GF-D8 (cell line): ENCODE data around the gene GNG4.

ENCODE experiments used
- DNase-seq: peaks from one replicate; lab custom pipeline; 2025; lab: John Stamatoyannopoulos, UW

GNG4 gene

DNA sequence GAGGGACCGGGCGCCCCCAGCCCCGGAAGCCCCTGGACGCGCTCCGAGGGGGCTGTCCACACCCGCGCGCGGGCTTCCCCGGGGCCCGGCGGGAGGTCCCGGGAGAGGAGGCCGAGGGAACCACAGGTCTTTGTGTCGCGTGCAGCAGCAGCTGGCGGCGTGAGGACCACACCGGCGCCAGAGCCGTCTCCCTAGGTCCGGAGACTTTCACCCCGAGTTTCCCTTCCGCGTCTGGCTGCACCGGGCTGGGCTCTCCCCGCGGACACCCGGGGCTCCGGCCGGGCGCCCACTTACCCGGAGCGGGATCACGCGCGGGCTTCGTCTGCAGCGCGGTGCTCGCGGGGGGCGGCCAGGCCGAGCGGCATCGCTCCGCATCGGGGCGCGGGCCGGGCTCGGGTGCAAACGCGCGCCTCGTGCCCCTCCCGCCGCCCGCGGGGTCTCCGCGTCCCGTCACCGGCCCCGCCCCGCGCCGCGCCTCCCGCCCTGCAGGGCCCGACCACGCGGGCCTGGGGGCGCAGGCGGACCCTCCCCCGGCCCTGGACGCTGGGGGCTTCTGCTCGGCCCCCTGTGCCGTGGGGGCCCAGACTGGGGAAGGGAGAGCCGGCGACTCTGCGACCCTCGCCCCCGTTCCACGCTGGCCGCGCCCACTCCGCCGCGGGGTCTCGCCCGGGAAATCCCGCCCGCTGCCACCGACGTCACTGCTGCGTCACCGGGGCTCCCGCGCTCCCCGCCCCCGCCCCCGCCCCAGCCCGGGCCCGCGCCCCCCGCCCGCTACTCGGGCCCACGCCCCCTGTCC, at the start of gene GNG4:
GNG4 (minus strand) TSS at position 417 of the 796 bp plus-strand sequence. CDS start 65,946 bp downstream, outside the sequence.
- no peak for DNase-seq

DNA sequence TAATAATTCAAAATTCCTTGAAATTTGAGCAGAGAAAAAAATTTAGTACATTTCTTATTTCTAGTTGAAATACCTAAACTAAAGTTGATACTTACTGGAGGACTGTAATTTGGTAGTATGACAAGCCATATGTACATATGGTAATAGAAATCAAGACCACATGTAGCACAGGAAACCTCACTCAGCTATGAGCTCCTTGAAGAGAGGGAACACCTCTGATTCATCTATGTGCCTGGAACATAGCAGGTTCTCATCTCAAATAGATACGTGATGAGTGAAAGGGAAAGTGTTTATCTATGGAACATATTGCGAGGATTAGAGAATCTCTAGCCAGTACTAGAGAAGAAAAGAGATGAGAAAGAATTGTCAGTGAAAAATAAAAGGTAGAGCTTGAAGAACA, 47.9 kb upstream of the GNG4 start:
- DNase-seq = no peak

DNA sequence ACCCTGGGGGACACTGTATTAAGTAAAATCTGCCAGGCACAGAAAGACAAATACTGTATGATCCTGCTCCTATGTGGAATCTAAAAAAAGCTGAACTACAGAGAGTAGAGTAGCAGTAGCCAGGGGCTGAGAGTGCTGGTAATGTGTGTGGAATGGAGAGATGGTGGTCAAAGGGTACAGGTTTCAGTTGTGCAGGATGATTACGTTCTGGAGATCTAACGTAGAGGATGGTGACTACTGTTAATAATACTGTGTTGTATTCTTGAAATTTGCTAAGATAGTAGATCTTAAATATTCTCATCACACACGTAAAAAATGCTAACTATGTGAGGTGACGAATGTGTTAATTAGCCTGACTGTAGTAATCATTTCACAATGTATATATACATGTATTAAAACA, 39.8 kb upstream of the GNG4 start:
- no peak for DNase-seq

DNA sequence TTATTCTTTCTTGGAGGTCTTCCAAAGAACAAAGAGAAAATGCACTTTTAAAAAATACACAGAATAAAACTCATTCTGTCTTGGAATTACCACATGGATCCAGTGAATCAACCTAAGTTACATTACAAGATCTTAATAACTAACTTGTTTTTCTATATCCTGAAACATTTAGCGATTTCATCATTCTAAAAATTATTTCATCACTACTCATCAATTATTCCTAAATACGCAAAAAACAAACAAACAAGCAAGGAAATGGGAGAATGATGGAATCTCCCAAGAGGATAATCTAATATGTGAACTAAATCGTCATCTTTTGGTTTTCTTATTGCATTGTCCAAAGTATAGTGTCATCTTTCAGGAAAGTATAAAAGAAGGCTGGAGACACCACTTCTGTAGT, 38.5 kb upstream of the GNG4 start:
- no peak for DNase-seq

DNA sequence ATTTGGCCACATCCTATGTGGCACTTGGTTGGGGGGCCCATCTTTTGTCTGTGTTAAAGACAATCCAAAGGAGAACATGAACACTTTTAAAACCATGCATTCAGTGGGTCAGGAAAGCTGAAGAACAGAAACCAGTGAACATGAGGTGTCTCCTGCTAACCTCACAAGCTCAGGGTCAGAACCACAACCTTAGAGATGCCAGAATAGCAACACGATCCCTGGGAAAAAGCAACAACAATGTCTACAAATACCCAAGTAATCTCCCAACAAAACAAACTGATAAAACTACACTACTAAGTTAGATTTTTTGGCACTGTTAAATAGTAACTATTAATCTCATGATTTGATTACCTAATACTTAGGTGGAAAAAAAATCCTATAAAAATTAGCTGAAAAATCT, 34.1 kb upstream of the GNG4 start:
- no peak for DNase-seq

DNA sequence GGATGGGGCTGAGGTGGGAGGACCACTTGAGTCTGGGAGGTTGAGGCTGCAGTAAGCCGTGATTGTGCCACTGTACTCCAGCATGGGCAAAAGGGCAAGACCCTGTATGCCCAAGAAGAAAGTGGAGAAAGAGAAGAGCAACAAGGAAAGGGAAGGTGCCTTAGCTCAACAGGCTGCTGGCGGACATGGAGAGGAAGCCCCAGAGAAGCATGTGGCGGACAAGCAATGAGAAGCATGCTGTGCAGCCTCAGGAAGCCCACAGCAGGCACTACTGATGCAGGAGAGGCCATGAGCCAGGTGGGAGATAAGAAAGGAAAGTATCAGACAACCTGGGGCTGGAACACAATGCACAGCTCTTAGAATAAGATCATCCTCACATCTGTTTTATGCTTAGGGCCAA, 32.6 kb upstream of the GNG4 start:
- DNase-seq = no peak

DNA sequence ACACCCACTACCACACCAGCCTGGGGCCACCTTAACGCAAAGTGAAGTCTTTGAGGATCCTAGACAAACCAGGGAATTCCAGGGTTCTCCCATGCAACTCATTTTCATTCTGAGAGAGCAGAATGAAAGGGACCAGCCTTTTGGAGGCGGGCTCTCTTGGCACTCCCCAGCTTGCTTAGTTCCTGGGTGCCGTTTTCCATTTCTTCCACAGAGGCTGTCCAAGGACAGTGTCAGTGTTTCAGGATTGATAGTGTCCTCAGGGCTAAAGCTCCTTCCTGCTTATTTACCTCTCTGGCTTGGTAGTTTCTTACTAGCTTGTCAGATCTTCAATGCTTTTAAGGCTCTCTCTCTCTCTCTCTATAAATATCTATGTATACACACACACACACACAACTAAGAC, 30.1 kb upstream of the GNG4 start:
- no peak for DNase-seq

DNA sequence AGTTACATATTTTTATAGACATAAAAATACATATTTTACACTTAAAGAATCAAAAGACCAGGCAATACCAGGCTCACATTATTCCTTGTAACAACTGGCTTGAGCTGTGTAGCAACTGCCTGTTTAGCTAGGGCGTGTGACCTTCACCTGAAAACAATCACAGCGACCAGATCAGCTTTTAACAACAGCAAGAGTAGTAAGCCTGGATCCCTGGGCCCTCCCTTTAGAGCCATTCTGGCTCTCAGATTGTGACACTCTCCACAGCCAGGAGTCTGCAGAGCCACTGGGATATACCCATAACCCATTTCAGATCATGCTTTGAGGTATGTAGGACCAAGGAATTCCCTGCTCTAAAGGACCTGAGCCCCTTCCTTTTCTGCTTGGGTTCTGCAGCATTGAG, 29.4 kb upstream of the GNG4 start:
- no peak for DNase-seq

DNA sequence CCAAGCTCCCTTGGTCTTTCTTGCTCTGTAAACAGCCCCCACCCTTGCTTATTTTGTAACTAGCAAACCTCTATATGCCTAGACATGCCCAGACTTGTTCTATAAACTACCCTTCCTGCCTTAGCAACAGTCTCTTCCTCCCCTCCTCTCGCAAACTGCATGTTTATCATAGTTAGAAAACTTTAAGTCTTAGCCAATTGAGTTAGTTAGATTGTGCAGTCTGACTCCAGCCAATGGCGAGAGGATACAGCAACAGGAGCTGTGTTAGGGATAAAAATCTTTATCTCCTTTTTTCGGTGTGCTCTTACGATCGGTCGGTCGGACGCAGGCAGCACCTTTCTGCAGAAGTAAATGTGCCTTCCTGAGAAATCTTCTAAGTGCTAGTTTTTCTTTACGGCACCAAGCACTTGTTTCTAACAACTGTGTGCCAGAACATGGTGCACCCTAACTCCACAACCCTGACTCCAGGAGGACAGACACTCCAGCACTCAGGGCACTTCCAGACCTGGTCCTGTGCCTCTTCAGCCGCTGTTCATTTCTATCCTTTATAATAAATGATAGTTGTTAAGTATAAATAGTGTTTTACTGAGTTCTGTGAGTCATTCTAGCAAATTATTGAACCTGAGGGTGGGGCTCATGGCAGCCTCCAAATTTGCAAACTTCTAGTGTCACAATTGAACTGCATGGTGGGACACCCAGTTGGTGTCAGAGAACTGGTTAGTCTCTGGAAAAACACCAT, 25.7 kb upstream of the GNG4 start:
- no peak for DNase-seq

DNA sequence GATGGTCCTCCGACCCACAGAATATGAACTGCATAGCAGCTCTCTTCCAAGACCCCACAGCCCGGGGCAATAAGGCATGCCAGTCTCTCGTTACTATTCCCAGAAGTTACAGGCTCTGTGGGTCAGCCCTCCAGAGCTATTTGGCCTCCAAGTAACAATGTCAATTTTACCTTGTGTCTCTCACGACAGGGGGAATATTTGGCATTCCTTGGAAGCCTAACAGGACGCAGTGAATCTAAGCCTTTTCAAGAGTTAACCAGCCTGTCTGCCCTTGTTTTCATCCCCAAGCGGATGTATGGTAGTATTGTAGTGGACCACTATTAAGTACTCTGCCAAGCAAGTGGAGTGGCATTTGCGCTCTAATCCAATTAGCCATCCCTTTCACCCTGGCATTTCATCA, 24.4 kb upstream of the GNG4 start:
- DNase-seq = no peak

DNA sequence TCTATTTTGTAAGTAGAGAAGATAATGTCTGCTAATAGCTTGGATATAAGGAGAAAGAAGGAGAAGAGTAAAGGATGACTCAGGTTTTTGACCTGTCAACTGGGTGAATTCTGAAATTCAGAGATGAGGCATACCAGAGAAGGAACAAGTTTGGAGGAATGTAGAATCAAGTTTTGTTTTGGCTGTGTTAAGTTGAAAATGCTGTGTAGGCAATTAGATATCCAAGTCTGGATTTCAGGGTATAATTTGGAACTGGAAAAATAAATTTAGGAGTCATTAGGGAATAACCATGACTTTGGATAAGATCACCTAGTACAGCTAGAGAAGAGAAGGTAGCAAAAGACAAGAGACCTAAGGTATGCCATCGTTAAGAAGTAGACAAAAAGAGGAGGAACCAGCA, 22.4 kb upstream of the GNG4 start:
- DNase-seq = no peak

DNA sequence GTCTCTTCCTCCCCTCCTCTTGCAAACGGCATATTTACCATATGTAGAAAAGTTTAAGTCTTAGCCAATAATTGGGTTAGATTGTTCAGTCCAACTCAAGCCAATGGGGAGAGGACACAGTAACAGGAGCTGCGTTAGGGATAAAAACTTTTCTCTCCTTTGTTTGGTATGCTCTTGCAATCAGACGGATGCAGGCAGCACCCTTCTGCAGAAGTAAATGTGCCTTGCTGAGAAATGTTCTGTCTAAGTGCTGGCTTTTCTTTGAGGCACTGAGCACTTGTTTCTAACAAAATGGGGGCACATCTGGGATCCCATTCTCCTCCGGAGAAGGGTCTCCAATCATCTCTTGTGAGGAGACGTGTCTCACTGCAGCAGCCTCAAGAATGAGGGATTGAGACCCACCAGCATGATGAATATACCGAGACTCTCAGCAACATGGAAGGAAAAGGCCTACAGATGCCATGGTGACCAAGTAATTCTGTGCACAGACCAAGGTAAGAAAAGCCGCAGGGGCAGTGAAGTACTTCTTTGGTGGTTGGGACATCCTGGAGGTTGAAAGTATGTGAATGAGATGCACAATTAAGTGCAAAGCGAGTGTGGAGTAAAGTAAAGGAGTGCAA, 20.7 kb upstream of the GNG4 start:
- DNase-seq = no peak

DNA sequence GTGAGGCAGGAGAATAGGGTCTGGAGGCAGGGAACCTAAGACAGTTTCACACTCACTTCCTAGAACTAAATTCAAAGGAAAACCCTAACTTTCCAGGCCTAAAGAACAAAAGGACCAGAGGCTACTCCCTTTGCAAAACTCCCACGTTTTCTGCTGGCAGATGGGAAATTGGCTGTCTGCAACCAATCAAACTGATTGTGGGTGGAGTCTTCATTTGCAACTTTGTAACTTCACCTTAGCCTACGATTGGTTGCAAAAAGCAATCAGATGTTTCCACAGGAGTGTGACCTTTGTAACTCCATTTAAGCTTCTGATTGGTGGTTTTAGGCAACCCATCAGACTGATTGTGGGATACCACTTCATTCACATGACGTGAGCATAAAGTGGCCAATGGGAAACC, 19.7 kb upstream of the GNG4 start:
- DNase-seq = no peak

DNA sequence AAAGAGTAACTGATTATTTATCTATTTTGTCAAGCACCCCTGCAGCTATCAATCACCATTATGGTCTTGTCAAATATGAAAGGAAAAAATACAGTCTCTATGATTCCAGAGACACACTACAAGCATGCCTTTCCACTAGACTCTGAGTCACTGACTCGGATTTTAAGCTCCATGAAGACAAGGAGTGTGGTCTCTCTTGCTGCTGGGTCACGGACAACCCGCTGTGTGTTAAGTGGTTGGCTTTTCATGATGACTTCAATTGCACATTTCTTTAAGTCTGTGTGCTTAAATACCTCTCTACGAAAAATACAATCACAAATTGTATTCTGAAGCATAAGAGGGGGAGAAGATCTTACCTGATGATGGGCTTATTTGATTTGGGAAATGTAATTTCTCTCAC, 14.0 kb upstream of the GNG4 start:
- DNase-seq = no peak

DNA sequence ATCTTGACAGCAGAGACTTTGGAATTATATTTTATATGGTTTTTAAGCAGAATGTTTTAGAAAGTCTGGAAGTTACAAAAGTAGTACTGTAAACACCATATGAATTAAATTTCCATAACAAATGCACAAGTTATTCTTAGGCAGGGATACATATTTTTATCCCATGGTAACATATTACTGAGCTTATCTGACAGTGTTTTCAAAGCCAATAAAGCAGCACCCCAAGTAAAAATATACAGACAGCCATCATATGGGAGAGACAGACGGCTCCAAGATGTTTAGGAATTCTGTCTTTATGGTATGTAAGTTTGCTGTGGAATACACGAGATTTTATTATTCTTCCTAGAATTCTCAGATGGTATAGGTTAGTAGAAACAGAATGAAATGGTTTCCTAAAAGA, 12.0 kb upstream of the GNG4 start:
- DNase-seq = no peak

DNA sequence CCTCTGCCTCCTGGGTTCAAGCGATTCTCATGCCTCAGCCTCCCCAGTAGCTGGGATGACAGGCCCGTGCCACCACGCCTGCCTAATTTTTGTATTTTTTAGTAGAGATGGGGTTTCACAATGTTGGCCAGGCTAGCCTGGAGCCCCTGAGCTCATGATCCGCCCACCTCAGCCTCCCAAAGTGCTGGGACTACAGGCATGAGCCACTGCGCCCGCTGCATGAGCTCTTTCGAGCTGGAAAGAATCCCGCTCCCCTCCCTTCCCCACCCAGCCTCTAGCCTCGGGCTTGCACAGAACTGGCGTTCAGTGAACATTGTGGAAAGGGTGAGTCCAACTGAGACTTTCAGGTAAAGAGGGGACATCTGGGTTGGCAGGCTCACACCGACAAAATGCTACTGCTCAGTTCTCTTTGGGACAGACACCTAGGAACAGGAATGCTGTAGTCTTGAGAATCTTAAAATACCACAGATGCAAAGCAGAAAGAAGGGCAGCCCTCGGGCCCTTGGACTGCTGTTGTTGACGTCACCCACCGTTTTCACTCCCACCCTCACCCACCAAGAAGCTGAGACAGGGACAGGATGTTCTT, 9.7 kb upstream of the GNG4 start:
- no peak for DNase-seq

DNA sequence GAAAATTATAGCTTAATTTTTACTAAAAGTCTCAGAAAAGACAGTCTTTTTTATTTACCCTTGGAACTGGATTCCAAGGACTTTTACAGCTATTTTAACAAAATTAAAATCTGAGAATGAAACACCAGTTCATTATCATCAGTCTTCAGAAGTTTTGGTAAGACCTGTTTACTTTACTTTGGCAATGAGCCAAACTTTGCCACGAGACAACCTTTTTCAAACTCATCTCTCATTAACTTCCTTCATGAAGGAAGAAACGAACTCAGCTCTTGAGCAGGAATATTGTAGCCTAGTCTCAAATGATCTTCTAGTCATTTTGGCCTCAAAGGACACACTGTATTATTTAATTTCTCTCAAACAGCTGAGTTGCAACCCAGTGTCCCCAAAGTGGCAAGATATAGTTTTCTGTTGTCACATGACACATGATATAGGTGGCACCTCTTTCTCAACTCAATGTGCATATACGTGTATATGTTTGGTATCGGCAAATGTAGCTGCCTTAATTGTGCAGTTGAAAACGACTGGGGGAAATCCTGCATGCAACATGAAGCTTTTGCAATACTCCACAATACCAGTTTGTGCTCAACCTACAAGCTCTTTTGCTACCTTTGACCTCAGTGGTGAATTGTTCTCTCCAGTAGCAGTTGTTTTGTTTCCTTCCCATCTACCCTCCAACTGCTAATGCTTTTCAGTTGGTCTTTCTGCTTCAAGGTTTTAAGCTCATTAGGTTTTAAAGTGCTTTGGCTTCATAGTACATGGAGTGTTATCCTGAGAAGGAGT, 8.4 kb upstream of the GNG4 start:
- no peak for DNase-seq

DNA sequence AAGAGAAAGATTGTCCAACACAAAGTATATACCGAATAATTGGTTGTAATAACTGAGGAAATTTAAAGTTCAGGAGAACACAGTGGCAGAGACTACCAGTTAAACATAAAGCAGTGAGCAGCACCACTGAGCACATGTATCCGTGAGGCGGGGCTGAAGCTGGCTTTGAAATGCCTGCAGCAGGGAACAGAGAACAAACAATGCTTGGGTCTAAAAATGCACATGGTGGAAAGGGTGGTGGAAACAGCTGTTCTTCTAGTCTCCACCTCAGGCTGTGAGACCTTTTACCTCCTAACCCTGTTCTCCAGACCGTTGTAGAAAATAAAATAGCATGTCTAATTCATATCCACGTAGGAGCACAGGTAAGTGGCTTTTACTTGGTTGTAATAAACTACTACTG, 7.7 kb upstream of the GNG4 start:
- no peak for DNase-seq

DNA sequence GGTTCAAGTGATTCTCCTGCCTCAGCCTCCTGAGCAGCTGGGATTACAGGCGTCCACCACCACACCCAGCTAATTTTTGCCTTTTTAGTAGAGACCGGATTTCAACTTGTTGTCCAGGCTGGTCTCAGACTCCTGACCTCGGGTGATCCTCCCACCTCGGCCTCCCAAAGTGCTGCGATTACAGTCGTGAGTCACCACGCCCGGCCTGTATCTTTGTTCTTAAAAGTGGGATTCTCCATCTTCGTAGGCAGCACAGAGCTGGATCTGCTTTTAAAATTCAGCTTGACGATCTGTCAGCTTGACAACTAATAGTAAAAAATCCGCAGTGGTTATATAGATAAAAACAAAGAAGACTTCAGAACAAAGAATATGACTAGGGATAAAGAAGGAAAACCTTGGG, 2.8 kb upstream of the GNG4 start:
- no peak for DNase-seq

DNA sequence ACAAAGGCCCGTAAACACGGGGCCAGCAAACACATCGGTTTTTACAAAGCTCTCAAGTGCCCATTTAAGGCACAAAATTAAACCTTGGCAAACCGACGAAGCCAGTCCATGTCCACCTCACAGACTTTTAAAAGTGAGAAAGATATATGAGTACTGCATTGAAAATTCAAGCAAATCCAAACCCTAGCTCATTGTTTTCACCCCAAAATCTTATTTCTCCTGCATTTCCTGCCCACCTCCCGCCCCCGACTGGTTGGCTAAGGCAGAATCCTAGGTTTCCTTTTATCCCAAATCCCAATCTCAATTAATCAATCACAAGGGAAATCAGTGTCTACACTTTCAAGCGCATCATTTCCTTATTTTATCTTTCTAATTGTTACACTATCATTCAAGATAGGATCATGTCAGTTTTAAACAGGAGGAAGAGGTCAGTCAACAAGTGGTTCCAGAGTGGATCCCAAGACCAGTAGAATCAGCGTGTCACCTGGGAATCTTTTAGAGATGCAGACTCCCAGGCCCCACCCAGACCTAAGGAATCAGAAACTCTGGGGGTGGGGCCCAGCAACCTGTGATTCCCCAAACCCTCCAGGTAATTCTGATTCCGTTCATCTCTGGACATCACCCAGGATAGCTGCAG, 1.7 kb upstream of the GNG4 start:
- DNase-seq = no peak

DNA sequence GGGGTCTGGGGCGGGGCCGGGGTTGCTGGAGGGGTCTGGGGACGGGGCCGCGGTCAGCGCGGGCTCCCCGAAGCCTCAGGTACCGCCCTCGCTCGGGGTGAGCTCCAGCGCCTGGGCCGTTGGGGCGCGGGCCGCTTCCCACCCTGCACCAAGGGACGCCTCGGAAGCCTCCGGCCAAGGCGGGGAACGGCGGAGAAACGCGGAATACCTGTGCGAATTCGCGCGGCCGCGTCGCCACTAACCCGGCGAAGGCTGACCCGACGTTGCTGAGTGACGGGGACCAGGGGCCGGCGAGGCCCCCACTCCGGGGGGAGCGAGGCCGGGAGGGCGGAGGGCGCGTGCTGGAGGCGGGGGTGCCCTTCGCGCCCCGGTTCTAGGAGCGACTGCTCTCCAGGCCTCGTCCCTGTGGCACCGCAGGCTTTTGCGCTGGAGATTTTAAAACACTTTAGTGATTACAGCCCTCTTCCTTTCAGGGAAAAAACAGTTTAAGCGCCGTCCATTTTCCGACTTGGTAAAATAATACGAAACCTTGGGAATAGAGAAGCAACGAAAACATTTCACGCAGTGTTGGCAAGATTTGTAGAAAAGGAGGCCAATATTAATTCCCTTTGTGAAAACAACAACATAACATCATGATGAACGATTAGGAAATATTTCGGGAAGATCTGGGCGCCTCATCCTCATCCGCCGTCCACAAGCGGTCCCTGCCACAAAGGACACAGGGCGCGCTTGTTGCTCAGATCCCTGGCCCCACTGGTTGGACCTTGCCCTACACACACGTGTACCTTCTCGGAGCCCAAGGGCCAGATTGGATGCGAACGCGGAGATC, 971 bp upstream of the GNG4 start:
- DNase-seq = no peak
